ENCODE data around the gene RRP1.

- TF ChIP-seq POLR2A (IDR thresholded peaks at IDR 0.05) (no peak), CTCF (IDR thresholded peaks at IDR 0.05) (no peak)
These were observed 14.4 kb downstream of the RRP1 start for GRCh38 chr21:43803558-43804300.
